DLD1 (cell line): ENCODE measurements around the gene ADPRHL1.

Experiments
- in situ Hi-C: cut with HindIII; loops from 2 replicates; pipeline ENCODE4 v1.10.0; 2017; ENCODE audit warnings: low sequenced_read_pairs

Gene ADPRHL1

DNA sequence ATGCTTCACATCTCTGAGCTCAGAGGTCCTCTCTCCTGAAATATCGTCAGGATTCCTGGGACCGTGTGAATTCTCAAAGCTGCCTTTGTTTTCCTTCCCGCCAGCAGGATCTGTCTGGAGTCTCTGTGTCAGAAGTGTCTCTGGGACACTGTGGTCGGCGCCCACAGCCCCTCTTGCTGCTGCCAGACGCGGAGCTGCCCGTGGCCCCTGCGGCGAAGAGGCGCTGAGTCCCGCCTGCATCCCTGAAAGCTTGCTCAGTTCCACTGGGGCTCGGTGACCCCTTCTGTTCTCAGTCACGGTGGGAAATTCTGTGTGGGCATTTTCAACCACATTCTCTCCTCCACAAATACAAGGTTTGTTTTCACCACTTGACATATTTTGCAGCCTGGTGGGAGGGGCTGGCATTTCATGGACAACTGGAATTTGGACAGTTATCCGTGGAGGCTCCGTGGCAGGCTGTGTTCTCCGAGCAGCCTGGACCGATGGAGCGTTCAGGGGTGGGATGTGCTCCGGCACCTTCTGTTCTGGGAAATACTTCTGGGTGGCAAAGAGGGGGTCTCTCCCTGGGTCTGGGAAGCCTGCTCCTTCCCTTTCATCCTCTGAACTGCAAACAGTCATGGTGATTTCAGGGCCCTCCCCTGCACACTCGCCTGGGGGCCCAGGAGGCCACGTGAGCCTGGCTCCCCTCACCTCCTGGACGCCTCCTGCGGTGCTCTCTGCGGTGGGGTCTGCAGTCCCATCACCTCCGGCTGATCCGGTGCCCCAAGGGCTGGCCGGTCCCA, 46.8 kb downstream of the ADPRHL1 start:
- in situ Hi-C loops: no loop called here

GRCh38 chr13:113405481-113406300, 47.6 kb downstream of the ADPRHL1 start:
- in situ Hi-C loops: no loop called here

DNA sequence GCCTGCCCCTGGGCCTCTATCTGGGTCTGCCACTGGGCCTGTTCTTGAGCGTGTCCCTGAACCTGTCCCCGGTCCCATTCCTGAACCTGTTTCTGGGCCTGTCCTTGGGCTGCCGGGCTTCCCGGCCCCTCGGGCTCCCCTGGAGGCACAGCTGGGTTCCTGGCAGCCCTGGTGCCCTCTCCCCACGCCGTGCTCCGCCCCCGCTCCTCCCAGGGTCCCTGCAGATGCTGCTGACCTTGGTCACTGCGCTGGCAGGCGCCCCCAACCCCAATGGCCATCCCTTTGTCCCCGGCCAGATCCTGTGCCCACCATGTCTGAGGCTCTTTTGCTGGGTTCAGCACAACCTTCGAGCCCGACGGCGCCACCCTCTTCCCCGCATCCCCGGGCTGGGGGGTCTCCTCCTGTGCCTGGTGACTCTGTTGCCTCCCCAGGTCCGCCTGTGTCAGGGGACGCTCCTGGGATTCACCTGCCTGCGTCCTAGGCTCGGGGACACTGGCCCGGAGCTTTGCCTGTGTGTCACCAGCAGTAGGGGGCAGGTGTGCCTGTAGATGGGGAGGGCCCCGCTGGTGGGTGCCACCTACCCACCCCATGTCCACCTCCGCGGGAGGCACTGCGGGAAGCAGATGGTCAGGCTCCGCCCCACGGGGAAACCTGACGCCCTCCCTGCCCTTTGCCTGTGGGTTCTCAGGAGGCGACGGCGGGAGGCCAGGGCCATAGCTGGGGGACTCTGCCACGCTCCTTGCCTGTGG, 48.4 kb downstream of the ADPRHL1 start:
- in situ Hi-C loops: no loop called here

GRCh38 chr13:113404366-113404722, 48.9 kb downstream of the ADPRHL1 start:
- in situ Hi-C loops: no loop called here

- in situ Hi-C loops: no loop called here
These were observed 49.8 kb downstream of the ADPRHL1 start for GRCh38 chr13:113403255-113404104.

GRCh38 chr13:113402471-113403254, 50.6 kb downstream of the ADPRHL1 start:
- in situ Hi-C loops: no loop called here

GRCh38 chr13:113401452-113402415, 51.6 kb downstream of the ADPRHL1 start:
- in situ Hi-C loops: no loop called here

- in situ Hi-C loops: no loop called here
These were observed 52.5 kb downstream of the ADPRHL1 start for GRCh38 chr13:113400621-113401451.

DNA sequence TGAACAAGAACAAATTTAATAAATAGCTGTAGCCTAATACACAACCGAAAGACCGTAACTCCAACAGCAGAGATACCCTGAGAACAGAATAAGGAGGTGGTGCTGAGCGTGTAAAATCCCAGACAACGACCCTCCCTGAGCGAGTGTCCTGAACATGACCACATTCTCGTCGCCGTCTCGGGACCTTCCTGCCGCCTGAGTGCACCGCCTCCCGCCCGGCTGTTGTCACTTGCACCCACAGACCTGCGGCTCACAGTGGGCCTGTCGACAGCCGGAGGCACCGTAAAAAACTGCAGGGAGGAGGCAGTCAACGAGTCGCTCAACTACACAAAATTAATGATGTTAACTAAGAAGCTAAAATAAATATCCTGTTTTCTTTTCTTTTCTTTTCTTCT, 53.5 kb downstream of the ADPRHL1 start:
- in situ Hi-C loops: loop anchor here (25.0 kb wide), 1 partner anchor 88 kb away; the partner anchor contains the start of gene DCUN1D2

DNA sequence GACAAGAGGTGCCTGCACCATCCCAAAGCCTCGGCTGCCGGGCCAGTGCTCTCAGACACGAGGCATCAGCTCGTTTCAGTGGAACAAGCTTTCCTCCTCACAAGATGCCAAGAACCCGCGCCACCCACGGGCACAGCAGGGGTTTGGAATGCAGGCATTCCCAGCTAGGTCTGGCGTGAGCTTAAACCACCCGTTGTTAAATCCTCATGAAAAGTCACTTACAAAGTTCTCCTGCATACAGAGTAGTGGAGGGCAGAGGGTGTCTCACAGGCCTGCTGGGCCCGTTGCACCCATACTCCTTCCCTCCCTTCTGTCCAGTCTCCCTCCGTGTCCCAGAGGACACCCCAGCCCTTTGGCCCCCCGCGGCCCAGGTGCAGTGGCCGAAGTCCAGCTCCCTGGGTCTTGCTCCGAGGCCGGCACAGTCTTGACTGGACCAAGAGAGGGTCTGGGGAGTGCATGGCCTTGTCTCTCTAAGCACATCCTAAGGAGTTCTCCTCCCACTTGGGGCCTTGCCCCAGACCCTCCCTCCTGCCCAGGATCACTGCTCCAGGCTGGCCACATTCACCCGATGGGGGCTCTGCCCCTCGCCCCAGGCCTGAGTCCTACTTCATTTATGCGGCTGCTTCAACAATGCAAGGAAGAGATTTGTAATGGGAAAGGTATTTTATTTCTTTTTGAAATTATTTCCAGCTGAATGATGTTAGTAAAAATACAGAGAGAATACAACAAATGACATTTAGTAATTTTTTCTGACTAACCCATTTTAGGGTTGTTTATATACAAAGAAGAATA, 54.1 kb downstream of the ADPRHL1 start:
- in situ Hi-C loops: loop anchor here (25.0 kb wide), 1 partner anchor 88 kb away; the partner anchor contains the start of gene DCUN1D2

- in situ Hi-C loops: loop anchor here (25.0 kb wide), 1 partner anchor 89 kb away; the partner anchor contains the start of gene DCUN1D2
These were observed 55.5 kb downstream of the ADPRHL1 start for GRCh38 chr13:113397608-113398425.

GRCh38 chr13:113394339-113394640, 59.0 kb downstream of the ADPRHL1 start:
- in situ Hi-C loops: loop anchor here (25.0 kb wide), 1 partner anchor 93 kb away; the partner anchor contains the start of gene DCUN1D2

DNA sequence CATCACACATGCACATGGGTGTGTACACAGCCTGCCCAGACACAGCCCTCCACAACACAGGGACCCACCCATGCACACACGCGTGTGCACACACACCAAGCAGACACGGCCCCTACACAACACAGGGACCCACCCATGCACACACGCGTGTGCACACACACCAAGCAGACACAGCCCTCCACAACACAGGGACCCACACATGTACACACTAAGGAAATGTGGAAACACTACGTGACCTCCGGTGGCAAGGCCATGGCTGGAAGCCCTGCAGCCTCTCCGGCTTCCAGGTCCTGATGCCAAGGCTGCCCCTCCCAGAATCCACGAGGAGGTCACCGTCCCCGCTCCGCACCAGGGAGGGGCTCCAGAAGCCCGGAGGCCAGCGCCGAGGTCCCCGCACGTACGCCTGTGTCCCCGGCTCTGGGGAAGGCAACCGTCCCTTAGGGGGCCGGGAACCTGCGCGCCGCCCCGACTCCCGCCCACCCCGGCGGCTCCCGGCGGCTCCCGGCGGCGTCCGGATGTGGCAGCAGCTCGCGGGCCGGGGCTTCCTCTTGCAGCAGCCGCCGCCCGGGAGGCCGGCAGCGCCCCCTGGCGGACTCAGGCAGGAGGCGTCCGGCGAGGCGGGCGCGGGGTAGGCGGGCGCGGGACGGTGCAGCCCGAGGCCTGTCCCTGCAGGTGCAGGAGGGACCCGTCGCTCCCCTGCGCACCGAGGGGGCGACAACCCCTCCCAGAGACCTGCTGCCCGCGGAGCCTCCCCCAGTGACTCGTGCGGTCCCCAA, 59.5 kb downstream of the ADPRHL1 start:
- in situ Hi-C loops: loop anchor here (25.0 kb wide), 1 partner anchor 94 kb away; the partner anchor contains the start of gene DCUN1D2

GRCh38 chr13:113393226-113393562, 60.1 kb downstream of the ADPRHL1 start:
- in situ Hi-C loops: loop anchor here (25.0 kb wide), 1 partner anchor 94 kb away; the partner anchor contains the start of gene DCUN1D2

DNA sequence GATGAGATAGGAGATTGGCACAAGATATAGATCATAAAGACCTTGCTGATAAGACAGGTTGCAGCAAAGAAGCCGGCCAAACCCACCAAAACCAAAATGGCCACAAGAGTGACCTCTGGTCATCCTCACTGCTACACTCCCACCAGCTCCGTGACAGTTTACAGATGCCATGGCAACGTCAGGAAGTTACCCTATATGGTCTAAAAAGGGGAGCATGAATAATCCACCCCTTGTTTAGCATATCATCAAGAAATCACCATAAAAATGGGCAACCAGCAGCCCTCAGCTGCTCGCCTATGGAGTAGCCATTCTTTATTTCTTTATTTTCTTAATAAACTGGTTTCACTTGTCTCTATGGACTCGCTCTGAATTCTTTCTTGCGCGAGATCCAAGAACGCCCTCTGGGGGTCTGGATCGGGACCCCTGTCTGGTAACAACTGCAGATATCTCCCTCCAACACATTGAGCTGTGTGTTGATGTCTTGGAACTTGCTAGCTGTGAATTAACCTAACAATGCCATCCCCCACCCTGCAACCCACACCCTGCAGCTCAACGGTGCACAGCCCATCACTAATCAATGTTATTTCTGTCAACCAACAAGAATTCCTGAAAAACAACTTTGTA, 62.3 kb downstream of the ADPRHL1 start:
- in situ Hi-C loops: loop anchor here (25.0 kb wide), 1 partner anchor 96 kb away; the partner anchor contains the start of gene DCUN1D2
